HG03095 (cell line): Measurements from ENCODE around the gene SLPI.

ENCODE experiments used
- ATAC-seq: cut with Tn5 transposase; IDR thresholded peaks from one replicate; pipeline ENCODE4 v1.9.1; 2021; ENCODE audit warnings: moderate library complexity; ENCODE audit not compliant: unreplicated experiment

Gene SLPI

GRCh38 chr20:45218636-45219035 lies 35.7 kb downstream of the SLPI start:
- no peak for ATAC-seq

- ATAC-seq = no peak
These were observed 36.2 kb downstream of the SLPI start for GRCh38 chr20:45218124-45218523.

- ATAC-seq = no peak
These were observed 41.5 kb downstream of the SLPI start for GRCh38 chr20:45212836-45213235.

- no peak for ATAC-seq
These were observed 42.5 kb downstream of the SLPI start for GRCh38 chr20:45211569-45212474.

GRCh38 chr20:45209924-45210323 lies 44.4 kb downstream of the SLPI start:
- no peak for ATAC-seq

- no peak for ATAC-seq
These were observed 47.6 kb downstream of the SLPI start, which contains the start of gene SEMG1 for GRCh38 chr20:45206725-45207124. Gene SEMG1 (plus strand): TSS chr20:45207033. CDS start chr20:45207054, 21 bp downstream.
